H9 (cell line): ENCODE results near the gene VWA5B1. TPM values are rescaled to one million over a fixed set of nuclear protein-coding genes. Genes with fewer than 3 reads are reported as not detected.

Experiments
- DNase-seq: peaks from one replicate; pipeline ENCODE4 v3.0.0-alpha.2; 2017
- H2AFZ ChIP-seq: one replicate; pipeline ENCODE4 v1.6.1; 2013; ENCODE audit warnings: mild to moderate bottlenecking, low read length, control low read depth, moderate library complexity
- H2AK5ac ChIP-seq: 2 replicates; pipeline ENCODE4 v1.6.1; 2013; ENCODE audit warnings: low read length, control low read depth, mixed read lengths; ENCODE audit not compliant: insufficient read length
- H2BK120ac ChIP-seq: one replicate; pipeline ENCODE4 v1.6.1; 2013; ENCODE audit warnings: low read depth, mild to moderate bottlenecking, low read length, control low read depth, inconsistent platforms; ENCODE audit not compliant: poor library complexity, severe bottlenecking
- H2BK12ac ChIP-seq: 2 replicates; pipeline ENCODE4 v1.6.1; 2013; ENCODE audit warnings: low read length, control low read depth, mixed read lengths, low read depth; ENCODE audit not compliant: insufficient read length
- H2BK15ac ChIP-seq: 2 replicates; pipeline ENCODE4 v1.6.1; 2013; ENCODE audit warnings: low read depth, low read length, control low read depth
- H2BK20ac ChIP-seq: one replicate; pipeline ENCODE4 v1.6.1; 2013; ENCODE audit warnings: low read depth, mild to moderate bottlenecking, low read length, control low read depth, inconsistent platforms; ENCODE audit not compliant: poor library complexity, severe bottlenecking
- H2BK5ac ChIP-seq: 2 replicates; pipeline ENCODE4 v1.6.1; 2013; ENCODE audit warnings: low read length, control low read depth, mixed read lengths; ENCODE audit not compliant: insufficient read length
- H3K14ac ChIP-seq: 2 replicates; pipeline ENCODE4 v1.6.1; 2013; ENCODE audit warnings: low read length, control low read depth; ENCODE audit not compliant: insufficient read depth
- H3K18ac ChIP-seq: 2 replicates; pipeline ENCODE4 v1.6.1; 2013; ENCODE audit warnings: low read depth, mild to moderate bottlenecking, mixed read lengths, low read length, control low read depth; ENCODE audit not compliant: insufficient read length
- H3K23ac ChIP-seq: 2 replicates; pipeline ENCODE4 v1.6.1; 2013; ENCODE audit warnings: low read length, control low read depth, mixed read lengths, low read depth; ENCODE audit not compliant: insufficient read length
- H3K23me2 ChIP-seq: 2 replicates; pipeline ENCODE4 v1.6.1; 2013; ENCODE audit warnings: low read depth, mild to moderate bottlenecking, mixed read lengths, low read length, control low read depth; ENCODE audit not compliant: insufficient read length, poor library complexity, severe bottlenecking
- H3K27ac ChIP-seq: 2 replicates; pipeline ENCODE4 v1.5.1; 2013; ENCODE audit warnings: low read length, control low read depth, mixed read lengths, low read depth; ENCODE audit not compliant: insufficient read length
- H3K27me3 ChIP-seq: 2 replicates; pipeline ENCODE4 v1.6.1; 2013; ENCODE audit warnings: low read length, control low read depth, inconsistent platforms; ENCODE audit not compliant: insufficient read depth
- H3K4ac ChIP-seq: 2 replicates; pipeline ENCODE4 v1.6.1; 2013; ENCODE audit warnings: low read depth, mild to moderate bottlenecking, control low read depth, inconsistent platforms, low read length, moderate library complexity
- H3K4me1 ChIP-seq: 2 replicates; pipeline ENCODE4 v1.6.1; 2013; ENCODE audit warnings: low read length, control low read depth, inconsistent platforms; ENCODE audit not compliant: insufficient read depth
- H3K4me2 ChIP-seq: 2 replicates; pipeline ENCODE4 v1.6.1; 2013; ENCODE audit warnings: low read length, control low read depth, mixed read lengths; ENCODE audit not compliant: insufficient read length, insufficient read depth
- H3K56ac ChIP-seq: 2 replicates; pipeline ENCODE4 v1.6.1; 2013; ENCODE audit warnings: low read depth, mild to moderate bottlenecking, mixed read lengths, low read length, control low read depth; ENCODE audit not compliant: insufficient read length
- H3K79me1 ChIP-seq: 2 replicates; pipeline ENCODE4 v1.6.1; 2013; ENCODE audit warnings: low read depth, mild to moderate bottlenecking, moderate library complexity, low read length, control low read depth, inconsistent platforms; ENCODE audit not compliant: insufficient read depth, poor library complexity, severe bottlenecking
- H3K79me2 ChIP-seq: 2 replicates; pipeline ENCODE4 v1.6.1; 2013; ENCODE audit warnings: low read length, control low read depth, inconsistent platforms; ENCODE audit not compliant: insufficient read depth
- H3K9ac ChIP-seq: 2 replicates; pipeline ENCODE4 v1.6.1; 2013; ENCODE audit warnings: low read length, control low read depth, mixed read lengths; ENCODE audit not compliant: insufficient read length; ENCODE audit errors: extremely low read depth
- H3K9me3 ChIP-seq: one replicate; pipeline ENCODE4 v1.6.1; 2013; ENCODE audit warnings: low read depth, low read length, inconsistent platforms; ENCODE audit not compliant: control insufficient read depth
- H3T11ph ChIP-seq: one replicate; pipeline ENCODE4 v1.6.1; 2013; ENCODE audit warnings: mild to moderate bottlenecking, low read length, control low read depth, inconsistent platforms
- H4K20me1 ChIP-seq: one replicate; pipeline ENCODE4 v1.6.1; 2013; ENCODE audit not compliant: control insufficient read depth, insufficient read length, insufficient read depth
- H4K5ac ChIP-seq: 2 replicates; pipeline ENCODE4 v1.6.1; 2013; ENCODE audit warnings: low read depth, mild to moderate bottlenecking, mixed read lengths, low read length, control low read depth; ENCODE audit not compliant: insufficient read length
- H4K8ac ChIP-seq: replicated peaks from 2 replicates; pipeline ENCODE4 v1.6.1; 2013; ENCODE audit warnings: low read length, control low read depth, mixed read lengths, low read depth; ENCODE audit not compliant: insufficient read length
- H4K91ac ChIP-seq: 2 replicates; pipeline ENCODE4 v1.6.1; 2013; ENCODE audit warnings: low read depth, mild to moderate bottlenecking, moderate library complexity, mixed read lengths, low read length, control low read depth; ENCODE audit not compliant: insufficient read length
- H3K27ac Mint-ChIP-seq, 3 experiments: 2 replicates in 2 of 3; 3 replicates in 1 of 3; pipeline ENCODE4 v1.8.0; 2020 to 2021; ENCODE audit warnings: mixed read lengths in 3 of 3, mild to moderate bottlenecking in 1 of 3, moderate library complexity in 1 of 3
- H3K27me3 Mint-ChIP-seq: 2 replicates; pipeline ENCODE4 v1.8.0; 2021; ENCODE audit warnings: low read depth, mild to moderate bottlenecking, moderate library complexity, mixed read lengths
- H3K36me3 Mint-ChIP-seq, 3 experiments: 2 replicates in 2 of 3; 3 replicates in 1 of 3; pipeline ENCODE4 v1.8.0; 2020 to 2021; ENCODE audit warnings: low read depth in 3 of 3, mixed read lengths in 3 of 3; ENCODE audit not compliant: insufficient read depth in 1 of 3
- H3K4me1 Mint-ChIP-seq, 2 experiments: 2 replicates each; pipeline ENCODE4 v1.8.0; 2020; ENCODE audit warnings: mixed read lengths in 2 of 2
- H3K4me3 Mint-ChIP-seq, 2 experiments: 2 replicates in 1 of 2; 3 replicates in 1 of 2; pipeline ENCODE4 v1.8.0; 2020 to 2021; ENCODE audit warnings: mild to moderate bottlenecking in 2 of 2, mixed read lengths in 2 of 2, moderate library complexity in 1 of 2
- H3K9me3 Mint-ChIP-seq, 2 experiments: 2 replicates in 1 of 2; 3 replicates in 1 of 2; pipeline ENCODE4 v1.8.0; 2020; ENCODE audit warnings: mild to moderate bottlenecking in 2 of 2, mixed read lengths in 2 of 2, moderate library complexity in 1 of 2
- WGBS: extraction: QIAGEN DNeasy Blood & Tissue Kit; methylation state at CpG from one replicate; pipeline ENCODE4 v1.1.7; 2013; ENCODE audit warnings: missing lambda C conversion rate, low lambda C conversion rate, mixed read lengths; ENCODE audit not compliant: insufficient read length; ENCODE audit errors: extremely low coverage; 5-methylcytosine and 5-hydroxymethylcytosine counted together
- total RNA-seq: library from RNA; stranded (reverse); gene quantifications from 2 replicates; pipeline ENCODE4 v1.2.1, GENCODE V29; 2021
- TF ChIP-seq, protein P1 (sequence below): fragments of 200-600 bp; sonication (generic); conservative IDR thresholded peaks from 3 replicates; pipeline ENCODE4 v1.8.0; 2021; ENCODE audit warnings: antibody characterized with exemption, mild to moderate bottlenecking

The VWA5B1 gene
- total RNA-seq, 1 experiment from 2014 or later: not detected

DNA sequence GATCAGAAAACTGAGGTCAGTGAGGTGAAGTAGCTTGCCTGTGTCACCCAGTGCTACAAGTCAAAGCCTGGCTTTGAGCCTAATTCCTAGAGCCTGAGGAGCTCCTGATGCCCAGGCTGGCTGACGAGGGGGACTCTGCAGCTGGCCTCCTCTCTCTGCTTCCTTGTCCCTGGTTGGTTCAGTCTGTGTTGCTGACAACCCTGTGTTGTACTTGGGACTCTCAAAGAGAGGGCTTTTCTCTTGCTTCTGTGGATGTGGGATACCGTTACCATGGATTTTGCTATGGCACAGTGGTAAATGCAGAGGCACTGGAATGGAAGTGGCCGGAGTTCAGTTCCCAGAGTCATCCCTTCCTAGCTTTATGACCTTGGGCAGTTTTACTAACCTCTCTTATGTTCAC is 8.0 kb downstream of the VWA5B1 start:
- no peak overlapping the region for H2BK15ac ChIP-seq
- H3K23ac ChIP-seq: no peak overlapping the region
- no peak for DNase-seq
- no peak overlapping the region for H2AFZ ChIP-seq
- no peak overlapping the region for H4K8ac ChIP-seq
- Mint-ChIP-seq H3K36me3 (no peaks in the 10 kb centered on the region), H3K9me3 (no peaks in the 10 kb centered on the region), H3K27me3 (peaks cover 55% of the 10 kb centered on the region), H3K4me3 (no peak overlapping the region), H3K4me1 (0 out of 4 replicates have a peak, but pooled peaks cover 0 to 4% of the 10 kb centered on the region in 2 experiments), H3K27ac (no peak overlapping the region)
- H3K4me1 ChIP-seq: no peaks in the 10 kb centered on the region
- H3K9me3 ChIP-seq: no peaks in the 10 kb centered on the region
- H3K4ac ChIP-seq: no peak overlapping the region
- H3K27ac ChIP-seq: no peak overlapping the region
- H3K18ac ChIP-seq: no peak overlapping the region
- H3K79me2 ChIP-seq: no peaks in the 10 kb centered on the region
- no peaks in the 10 kb centered on the region for H3K27me3 ChIP-seq
- no peak overlapping the region for H3K9ac ChIP-seq
- no peak overlapping the region for H3T11ph ChIP-seq
- H2BK12ac ChIP-seq: no peak overlapping the region
- WGBS: no CpG with 5 or more reads among the region's 3 CpGs
- H2BK120ac ChIP-seq: no peak overlapping the region
- H4K5ac ChIP-seq: no peak overlapping the region
- no peaks in the 10 kb centered on the region for H3K79me1 ChIP-seq
- no peak overlapping the region for H2BK5ac ChIP-seq
- TF ChIP-seq, protein P1, sequence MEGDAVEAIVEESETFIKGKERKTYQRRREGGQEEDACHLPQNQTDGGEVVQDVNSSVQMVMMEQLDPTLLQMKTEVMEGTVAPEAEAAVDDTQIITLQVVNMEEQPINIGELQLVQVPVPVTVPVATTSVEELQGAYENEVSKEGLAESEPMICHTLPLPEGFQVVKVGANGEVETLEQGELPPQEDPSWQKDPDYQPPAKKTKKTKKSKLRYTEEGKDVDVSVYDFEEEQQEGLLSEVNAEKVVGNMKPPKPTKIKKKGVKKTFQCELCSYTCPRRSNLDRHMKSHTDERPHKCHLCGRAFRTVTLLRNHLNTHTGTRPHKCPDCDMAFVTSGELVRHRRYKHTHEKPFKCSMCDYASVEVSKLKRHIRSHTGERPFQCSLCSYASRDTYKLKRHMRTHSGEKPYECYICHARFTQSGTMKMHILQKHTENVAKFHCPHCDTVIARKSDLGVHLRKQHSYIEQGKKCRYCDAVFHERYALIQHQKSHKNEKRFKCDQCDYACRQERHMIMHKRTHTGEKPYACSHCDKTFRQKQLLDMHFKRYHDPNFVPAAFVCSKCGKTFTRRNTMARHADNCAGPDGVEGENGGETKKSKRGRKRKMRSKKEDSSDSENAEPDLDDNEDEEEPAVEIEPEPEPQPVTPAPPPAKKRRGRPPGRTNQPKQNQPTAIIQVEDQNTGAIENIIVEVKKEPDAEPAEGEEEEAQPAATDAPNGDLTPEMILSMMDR: no peak
- H4K20me1 ChIP-seq: no peaks in the 10 kb centered on the region
- no peak overlapping the region for H2BK20ac ChIP-seq
- H3K4me2 ChIP-seq: no peak overlapping the region
- no peak overlapping the region for H2AK5ac ChIP-seq
- no peaks in the 10 kb centered on the region for H3K23me2 ChIP-seq
- no peak overlapping the region for H3K56ac ChIP-seq
- no peak overlapping the region for H3K14ac ChIP-seq
- no peak overlapping the region for H4K91ac ChIP-seq
